ENCODE measurements around the gene L1TD1.

- no peak for TF ChIP-seq CTCF (conservative IDR thresholded peaks at IDR 0.05 in 1 of 2, IDR thresholded peaks at IDR 0.05 in 1 of 2; ENCODE audit: low read depth in 1 of 2, low read length in 2 of 2)
- no peak for TF ChIP-seq EZH2 (IDR thresholded peaks at IDR 0.05; ENCODE audit: low read length, missing control alignments)
Measured at GRCh38 chr1:62177621-62178020, 17.0 kb upstream of the L1TD1 start.

All from fibroblast of lung (primary cell).